Bronchial epithelial cell (primary cell): ENCODE results near the gene WFIKKN2. TPM values are rescaled to one million over a fixed set of nuclear protein-coding genes. Genes with fewer than 3 reads are reported as not detected.
A peak's percentile ranks its signal among the peaks of the same experiment; 100 is the strongest.
"Not testable (repeated sequence)": the region's sequence is repeated elsewhere in the genome, so short reads cannot be mapped to it uniquely, and the experiment has no call there.

ENCODE experiments used
- DNase-seq: peaks from one replicate; pipeline ENCODE4 v3.0.0-alpha.2; 2010; ENCODE audit warnings: low read depth
- FAIRE-seq: peaks from 2 replicates; lab custom pipeline; 2011; peaks lifted over from hg19 to GRCh38; lab: Jason Lieb, UNC
- H3K27me3 ChIP-seq: 2 replicates; pipeline ENCODE4 v1.5.1; 2011; ENCODE audit warnings: low read length; ENCODE audit not compliant: control insufficient read depth, insufficient read depth
- H3K36me3 ChIP-seq: 2 replicates; pipeline ENCODE4 v1.5.1; 2011; ENCODE audit warnings: low read length; ENCODE audit not compliant: control insufficient read depth, insufficient read depth
- H3K4me3 ChIP-seq: 2 replicates; pipeline ENCODE4 v1.5.1; 2011; ENCODE audit warnings: mild to moderate bottlenecking, low read depth, low read length, control low read depth
- total RNA-seq: library from RNA; depleted of rRNA; stranded (reverse); fragments of >200 nt; gene quantifications from 2 replicates; pipeline ENCODE4 v1.2.1, GENCODE V29; 2014
- TF ChIP-seq, protein P1 (sequence below): IDR thresholded peaks from 2 replicates; pipeline ENCODE4 v1.5.1; 2011; ENCODE audit warnings: mild to moderate bottlenecking, moderate library complexity, low read length, control low read depth, inconsistent platforms; ENCODE audit not compliant: insufficient read depth, severe bottlenecking

WFIKKN2 gene
- total RNA-seq, 1 donor from 2014 or later: not detected

DNA sequence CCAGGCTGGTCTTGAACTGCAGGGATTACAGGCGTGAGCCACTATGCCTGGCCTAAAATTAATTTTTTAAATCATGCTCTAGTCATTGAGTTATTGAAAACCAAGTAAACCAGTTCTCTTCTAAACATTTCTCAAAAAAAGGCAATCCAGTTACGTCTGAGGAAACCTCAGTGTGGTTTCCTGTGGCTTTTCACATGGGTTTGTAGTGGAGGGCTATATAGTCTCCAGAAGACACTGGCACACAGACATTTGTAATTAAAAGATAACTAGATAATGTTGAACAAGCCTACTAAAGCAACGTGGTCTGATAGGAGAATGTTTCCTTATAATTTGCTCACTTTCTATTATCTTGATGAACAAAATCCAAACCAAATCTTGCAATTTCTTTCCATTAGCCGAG, 36.0 kb downstream of the WFIKKN2 start:
- FAIRE-seq (no peak), DNase-seq (no peak)
- no peaks in the 10 kb centered on the region for H3K27me3 ChIP-seq
- no peaks in the 10 kb centered on the region for H3K36me3 ChIP-seq
- TF ChIP-seq, protein P1, sequence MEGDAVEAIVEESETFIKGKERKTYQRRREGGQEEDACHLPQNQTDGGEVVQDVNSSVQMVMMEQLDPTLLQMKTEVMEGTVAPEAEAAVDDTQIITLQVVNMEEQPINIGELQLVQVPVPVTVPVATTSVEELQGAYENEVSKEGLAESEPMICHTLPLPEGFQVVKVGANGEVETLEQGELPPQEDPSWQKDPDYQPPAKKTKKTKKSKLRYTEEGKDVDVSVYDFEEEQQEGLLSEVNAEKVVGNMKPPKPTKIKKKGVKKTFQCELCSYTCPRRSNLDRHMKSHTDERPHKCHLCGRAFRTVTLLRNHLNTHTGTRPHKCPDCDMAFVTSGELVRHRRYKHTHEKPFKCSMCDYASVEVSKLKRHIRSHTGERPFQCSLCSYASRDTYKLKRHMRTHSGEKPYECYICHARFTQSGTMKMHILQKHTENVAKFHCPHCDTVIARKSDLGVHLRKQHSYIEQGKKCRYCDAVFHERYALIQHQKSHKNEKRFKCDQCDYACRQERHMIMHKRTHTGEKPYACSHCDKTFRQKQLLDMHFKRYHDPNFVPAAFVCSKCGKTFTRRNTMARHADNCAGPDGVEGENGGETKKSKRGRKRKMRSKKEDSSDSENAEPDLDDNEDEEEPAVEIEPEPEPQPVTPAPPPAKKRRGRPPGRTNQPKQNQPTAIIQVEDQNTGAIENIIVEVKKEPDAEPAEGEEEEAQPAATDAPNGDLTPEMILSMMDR: no peak
- no peak overlapping the region for H3K4me3 ChIP-seq

DNA sequence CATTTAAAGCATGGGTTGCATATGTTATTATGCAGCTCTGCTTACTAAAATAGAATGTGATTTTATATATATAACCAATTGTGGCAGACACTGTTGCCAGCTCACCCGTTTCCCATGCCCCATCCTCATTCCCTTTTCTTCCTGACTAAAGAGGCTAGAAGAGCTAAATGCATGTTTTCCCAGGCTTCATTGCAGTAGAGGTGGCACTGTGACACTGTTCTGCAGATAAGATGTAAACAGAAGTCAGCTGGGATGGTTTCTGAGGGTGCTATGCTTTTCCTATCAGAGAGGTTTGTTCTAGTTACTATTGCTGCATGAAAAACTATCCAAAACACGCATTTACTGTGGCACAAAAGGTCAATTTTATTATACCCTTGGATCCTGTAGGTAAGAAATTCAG, 36.5 kb downstream of the WFIKKN2 start:
- Histone ChIP-seq H3K36me3 (no peaks in the 10 kb centered on the region), H3K4me3 (no peak overlapping the region), H3K27me3 (no peaks in the 10 kb centered on the region)
- DNase-seq (no peak), FAIRE-seq (no peak)
- TF ChIP-seq, protein P1: no peak

DNA sequence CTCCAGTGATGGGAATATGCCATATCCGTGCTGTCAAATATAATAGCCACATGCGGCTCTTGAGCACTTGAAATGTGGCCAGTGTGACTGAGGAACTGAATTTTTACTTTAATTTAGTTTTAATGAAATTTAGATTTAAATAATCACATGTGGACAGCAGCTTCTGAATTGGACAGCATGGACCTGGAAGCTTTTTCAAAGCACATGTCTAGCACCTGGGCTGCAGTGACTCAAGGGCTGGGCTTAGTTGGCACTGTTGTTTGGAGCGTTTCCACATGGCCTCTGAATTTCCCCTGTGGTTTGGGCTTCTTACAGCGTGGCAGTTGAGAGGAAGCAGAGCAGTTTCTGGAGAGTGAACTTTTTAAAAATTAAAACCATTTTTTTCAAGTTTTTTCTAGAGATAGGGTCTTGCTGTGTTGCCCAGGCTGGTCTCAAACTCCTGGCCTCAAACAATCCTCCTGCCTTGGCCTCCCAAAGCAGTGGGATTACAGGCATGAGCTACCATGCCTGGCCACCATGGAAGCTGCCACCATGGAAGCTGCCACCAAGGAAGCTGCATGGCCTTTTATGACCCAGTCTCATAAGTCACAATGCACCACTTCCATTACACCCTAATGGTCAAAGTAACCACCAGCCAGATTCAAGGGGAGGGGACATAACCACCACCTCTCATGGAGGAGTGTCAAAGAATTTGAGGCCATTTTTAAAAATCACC, 37.5 kb downstream of the WFIKKN2 start:
- no peaks in the 10 kb centered on the region for H3K36me3 ChIP-seq
- DNase-seq (peak; percentile 46), FAIRE-seq (no peak)
- no peaks in the 10 kb centered on the region for H3K27me3 ChIP-seq
- TF ChIP-seq, protein P1: no peak
- H3K4me3 ChIP-seq: no peak overlapping the region

DNA sequence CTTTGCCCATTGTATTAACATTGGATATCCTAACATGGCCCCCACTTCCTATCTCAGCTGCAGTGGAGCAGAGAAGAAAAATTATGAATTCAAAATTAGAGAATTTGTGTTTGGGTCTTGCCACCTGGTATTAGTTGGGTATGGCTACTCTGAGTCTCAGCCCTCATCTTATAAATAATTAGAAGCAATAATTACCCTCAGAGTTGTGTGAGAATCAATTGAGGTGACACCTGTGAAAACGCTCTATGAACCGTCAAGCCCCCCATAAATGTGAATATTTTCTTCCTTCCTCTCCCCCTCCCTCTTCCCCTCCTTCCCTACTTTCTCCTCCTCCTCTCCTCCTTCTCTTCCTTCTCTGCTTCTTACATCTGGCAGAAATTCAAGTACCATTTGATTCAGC, 39.7 kb downstream of the WFIKKN2 start:
- TF ChIP-seq, protein P1: no peak

DNA sequence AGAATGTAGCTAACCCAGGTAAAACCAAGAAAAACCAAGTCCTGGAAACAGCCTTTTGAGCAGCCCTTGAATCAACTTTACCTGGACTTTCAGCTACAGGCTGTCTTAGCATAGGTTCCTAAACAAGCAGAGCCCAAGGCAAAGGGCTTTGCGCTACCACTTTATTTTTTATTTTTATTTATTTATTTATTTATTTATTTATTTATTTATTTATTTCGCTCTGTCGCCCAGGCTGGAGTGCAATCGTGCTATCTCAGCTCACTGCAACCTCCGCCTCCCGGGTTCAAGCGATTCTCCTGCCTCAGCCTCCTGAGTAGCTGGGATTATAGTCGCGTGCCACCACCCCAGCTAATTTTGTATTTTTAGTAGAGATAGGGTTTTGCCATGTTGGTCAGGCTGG, 41.7 kb downstream of the WFIKKN2 start:
- FAIRE-seq, H3K4me3 ChIP-seq, H3K36me3 ChIP-seq, H3K27me3 ChIP-seq, DNase-seq: not testable (repeated sequence)

More for the DNA sequence above, 39.7 kb downstream of the WFIKKN2 start:
- FAIRE-seq: no peak
- H3K4me3 ChIP-seq: no peak overlapping the region
- H3K27me3 ChIP-seq: no peaks in the 10 kb centered on the region
- DNase-seq: no peak
- H3K36me3 ChIP-seq: no peaks in the 10 kb centered on the region

DNA sequence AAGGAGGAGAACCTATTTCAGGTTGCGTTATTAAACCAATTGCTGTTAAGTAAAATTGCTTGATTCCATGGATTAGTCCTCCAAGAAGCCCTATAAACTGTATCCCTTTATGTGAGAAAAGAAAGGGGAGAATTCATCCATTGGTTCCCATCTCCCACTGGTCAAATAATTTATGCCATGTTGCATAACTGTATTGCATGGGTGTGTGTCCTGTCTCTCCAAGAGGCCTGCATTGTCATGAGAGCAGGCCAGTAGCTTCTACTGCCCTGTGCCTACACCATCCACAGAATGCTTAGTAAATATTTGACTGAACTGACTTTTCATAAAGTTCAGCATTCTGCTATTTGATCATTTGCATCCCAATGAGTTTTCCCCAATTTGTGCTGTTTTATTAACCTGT, 42.5 kb downstream of the WFIKKN2 start:
- FAIRE-seq: no peak
- no peaks in the 10 kb centered on the region for H3K27me3 ChIP-seq
- H3K4me3 ChIP-seq: no peak overlapping the region
- no peak for DNase-seq
- H3K36me3 ChIP-seq: no peaks in the 10 kb centered on the region
- TF ChIP-seq, protein P1: no peak
